Keratinocyte (primary cell): Measurements from ENCODE around the gene SLAMF1. TPM values are rescaled to one million over a fixed set of nuclear protein-coding genes. Genes with fewer than 3 reads are reported as not detected.

Experiments
- DNase-seq: peaks from one replicate; pipeline ENCODE4 v3.0.0-alpha.2; 2011; ENCODE audit warnings: low read depth, missing footprints, low spot score
- FAIRE-seq: peaks from 2 replicates; lab custom pipeline; 2011; peaks lifted over from hg19 to GRCh38; lab: Jason Lieb, UNC
- H2AFZ ChIP-seq: 2 replicates; pipeline ENCODE4 v1.6.0; 2012; ENCODE audit warnings: low read length, control low read depth, inconsistent platforms; ENCODE audit not compliant: control insufficient read depth
- H3K27ac ChIP-seq: 2 replicates; pipeline ENCODE4 v1.5.1; 2011; ENCODE audit warnings: low read length; ENCODE audit not compliant: control insufficient read depth, insufficient read depth
- H3K27me3 ChIP-seq: 3 replicates; pipeline ENCODE4 v1.6.0; 2011; ENCODE audit warnings: low read length; ENCODE audit not compliant: control insufficient read depth, insufficient read depth; ENCODE audit errors: extremely low read depth
- H3K36me3 ChIP-seq, 2 experiments: 2 replicates in 1 of 2; 3 replicates in 1 of 2; pipeline ENCODE4 v1.5.1; 2011; ENCODE audit warnings: low read length in 2 of 2, mild to moderate bottlenecking in 1 of 2; ENCODE audit not compliant: control insufficient read depth in 2 of 2, insufficient read depth in 2 of 2; ENCODE audit errors: extremely low read depth in 1 of 2
- H3K4me1 ChIP-seq: 3 replicates; pipeline ENCODE4 v1.5.1; 2011; ENCODE audit warnings: low read length; ENCODE audit not compliant: control insufficient read depth, insufficient read depth; ENCODE audit errors: extremely low read depth
- H3K4me2 ChIP-seq: 3 replicates; pipeline ENCODE4 v1.6.0; 2011; ENCODE audit warnings: low read depth, low read length; ENCODE audit not compliant: control insufficient read depth, insufficient read depth; ENCODE audit errors: extremely low read depth
- H3K4me3 ChIP-seq, 3 experiments: fragments of 200-600 bp in 1 of 3; sonication (generic) in 1 of 3; 2 replicates in 2 of 3; 3 replicates in 1 of 3; pipeline ENCODE4 v1.5.1; 2011 to 2016; ENCODE audit warnings: low read length in 3 of 3, mild to moderate bottlenecking in 3 of 3, control low read depth in 2 of 3, inconsistent platforms in 1 of 3, low read depth in 1 of 3, mixed read lengths in 1 of 3, mixed run types in 1 of 3, moderate library complexity in 1 of 3; ENCODE audit not compliant: control insufficient read depth in 2 of 3, insufficient read depth in 2 of 3; ENCODE audit errors: extremely low read depth in 1 of 3
- H3K79me2 ChIP-seq: 2 replicates; pipeline ENCODE4 v1.6.0; 2012; ENCODE audit warnings: low read length; ENCODE audit not compliant: control insufficient read depth, insufficient read depth
- H3K9ac ChIP-seq: 3 replicates; pipeline ENCODE4 v1.6.0; 2011; ENCODE audit warnings: low read length; ENCODE audit not compliant: control insufficient read depth, insufficient read depth; ENCODE audit errors: extremely low read depth
- H3K9me1 ChIP-seq: 3 replicates; pipeline ENCODE4 v1.6.0; 2011; ENCODE audit warnings: low read length; ENCODE audit not compliant: control insufficient read depth, insufficient read depth; ENCODE audit errors: extremely low read depth
- H3K9me3 ChIP-seq: 2 replicates; pipeline ENCODE4 v1.5.1; 2012; ENCODE audit warnings: low read depth, low read length; ENCODE audit not compliant: control insufficient read depth
- H4K20me1 ChIP-seq: 3 replicates; pipeline ENCODE4 v1.6.0; 2011; ENCODE audit warnings: low read length; ENCODE audit not compliant: control insufficient read depth, insufficient read depth; ENCODE audit errors: extremely low read depth
- CTCF ChIP-seq, 3 experiments: IDR thresholded peaks in 1 of 3; conservative IDR thresholded peaks in 1 of 3; optimal IDR thresholded peaks in 1 of 3; 2 replicates in 2 of 3; 3 replicates in 1 of 3; pipeline versions ENCODE3 to v1.5.1; 2011; ENCODE audit warnings: low read length in 3 of 3, mild to moderate bottlenecking in 3 of 3, moderate library complexity in 2 of 3, control low read depth in 1 of 3, inconsistent platforms in 1 of 3; ENCODE audit not compliant: insufficient read depth in 2 of 3; ENCODE audit errors: extremely low read depth in 1 of 3
- EZH2 ChIP-seq: IDR thresholded peaks from one replicate; pipeline ENCODE4 v1.6.1; 2012; ENCODE audit warnings: inconsistent platforms, mild to moderate bottlenecking, low read length, moderate library complexity
- dilution Hi-C: fragments of 300-500 bp; cut with MboI; formaldehyde crosslinking; loops from one replicate; pipeline ENCODE4 v1.7.0; 2020; ENCODE audit warnings: low sequenced_read_pairs; ENCODE audit not compliant: extremely low pct_ligation_motif_present
- polyA plus RNA-seq, 5 experiments: library from polyadenylated mRNA; depleted of rRNA in 3 of 5; stranded (reverse) in 3 of 5; stranded (forward) in 1 of 5; unstranded in 1 of 5; fragments of >200 nt; gene quantifications; 1 replicate in 1 of 5; 2 replicates in 3 of 5; 3 replicates in 1 of 5; pipeline versions ENCODE4 v1.2.1 to v1.2.3, GENCODE V29; 2011 to 2012; ENCODE audit warnings: missing spikeins in 2 of 5, low read depth in 1 of 5, low replicate concordance in 1 of 5

The SLAMF1 gene
- polyA plus RNA-seq, 1 donor (not counting 4 experiments of a cell fraction or from before 2014, with no cell fraction given) = not detected

GRCh38 chr1:160618763-160619274 is 28.0 kb downstream of the SLAMF1 start:
- H3K4me1 ChIP-seq = no peaks in the 10 kb centered on the region
- H2AFZ ChIP-seq = no peak overlapping the region
- no peaks in the 10 kb centered on the region for H3K36me3 ChIP-seq
- H3K4me2 ChIP-seq = no peak overlapping the region
- DNase-seq (no peak), FAIRE-seq (no peak)
- no peaks in the 10 kb centered on the region for H3K79me2 ChIP-seq
- H3K9me3 ChIP-seq = no peaks in the 10 kb centered on the region
- H3K9ac ChIP-seq = no peak overlapping the region
- no peaks in the 10 kb centered on the region for H3K9me1 ChIP-seq
- H3K4me3 ChIP-seq = no peak overlapping the region
- H3K27me3 ChIP-seq = peaks cover 4% of the 10 kb centered on the region
- no peaks in the 10 kb centered on the region for H4K20me1 ChIP-seq
- H3K27ac ChIP-seq = no peak overlapping the region
- no peak for TF ChIP-seq EZH2
- TF ChIP-seq CTCF (optimal IDR thresholded peaks at IDR 0.05 in 1 of 3, IDR thresholded peaks at IDR 0.05 in 1 of 3, conservative IDR thresholded peaks at IDR 0.05 in 1 of 3; ENCODE audit: extremely low read depth in 1 of 3, insufficient read depth in 2 of 3, low read length in 3 of 3) = peak; percentile 15 to 41 (median 33)
- dilution Hi-C loops = loop anchor here (25.0 kb wide), 1 partner anchor 182 kb away; no protein-coding TSS in a partner anchor

GRCh38 chr1:160618327-160618726 is 28.5 kb downstream of the SLAMF1 start:
- FAIRE-seq = no peak
- H3K9ac ChIP-seq = no peak overlapping the region
- no peak overlapping the region for H2AFZ ChIP-seq
- no peaks in the 10 kb centered on the region for H4K20me1 ChIP-seq
- no peak overlapping the region for H3K4me3 ChIP-seq
- dilution Hi-C loops = loop anchor here (25.0 kb wide), 1 partner anchor 181 kb away; no protein-coding TSS in a partner anchor
- peaks cover 4% of the 10 kb centered on the region for H3K27me3 ChIP-seq
- TF ChIP-seq CTCF (optimal IDR thresholded peaks at IDR 0.05 in 1 of 3, IDR thresholded peaks at IDR 0.05 in 1 of 3, conservative IDR thresholded peaks at IDR 0.05 in 1 of 3; ENCODE audit: extremely low read depth in 1 of 3, insufficient read depth in 2 of 3, low read length in 3 of 3) (no peak), EZH2 (no peak)
- H3K79me2 ChIP-seq = no peaks in the 10 kb centered on the region
- no peaks in the 10 kb centered on the region for H3K4me1 ChIP-seq
- no peak overlapping the region for H3K4me2 ChIP-seq
- no peaks in the 10 kb centered on the region for H3K9me3 ChIP-seq
- H3K27ac ChIP-seq = no peak overlapping the region
- DNase-seq = no peak
- H3K36me3 ChIP-seq = no peaks in the 10 kb centered on the region
- no peaks in the 10 kb centered on the region for H3K9me1 ChIP-seq
